Smooth muscle cell (in vitro differentiated cells): Measurements from ENCODE around the gene SERINC2. TPM values are rescaled to one million over a fixed set of nuclear protein-coding genes. Genes with fewer than 3 reads are reported as not detected.
"Not testable (repeated sequence)": the region's sequence is repeated elsewhere in the genome, so short reads cannot be mapped to it uniquely, and the experiment has no call there.

Source experiments
- DNase-seq: peaks from one replicate; lab custom pipeline; 2025; ENCODE audit not compliant: unreplicated experiment; lab: John Stamatoyannopoulos, UW
- H2AFZ ChIP-seq: fragments of 200-600 bp; sonication (generic); 2 replicates; pipeline ENCODE4 v1.6.0; 2016; ENCODE audit warnings: antibody characterized with exemption, low read depth, mild to moderate bottlenecking
- H3F3A ChIP-seq: fragments of 200-600 bp; sonication (generic); 2 replicates; pipeline ENCODE4 v1.6.0; 2017; ENCODE audit warnings: antibody characterized with exemption, low read depth
- H3K27ac ChIP-seq: fragments of 200-600 bp; sonication (generic); 2 replicates; pipeline ENCODE4 v1.5.1; 2016; ENCODE audit warnings: low read depth, mild to moderate bottlenecking
- H3K27me3 ChIP-seq: fragments of 200-600 bp; sonication (generic); 2 replicates; pipeline ENCODE4 v1.6.1; 2016; ENCODE audit warnings: low read depth, mild to moderate bottlenecking
- H3K36me3 ChIP-seq: fragments of 200-600 bp; sonication (generic); 2 replicates; pipeline ENCODE4 v1.5.1; 2016; ENCODE audit warnings: low read depth
- H3K4me1 ChIP-seq: fragments of 200-600 bp; sonication (generic); 2 replicates; pipeline ENCODE4 v1.5.1; 2016; ENCODE audit warnings: low read depth
- H3K4me2 ChIP-seq: fragments of 200-600 bp; sonication (generic); 2 replicates; pipeline ENCODE4 v1.6.0; 2016; ENCODE audit warnings: mild to moderate bottlenecking
- H3K4me3 ChIP-seq: fragments of 200-600 bp; sonication (generic); 2 replicates; pipeline ENCODE4 v1.5.1; 2016; ENCODE audit warnings: mild to moderate bottlenecking
- H3K79me2 ChIP-seq: fragments of 200-600 bp; sonication (generic); 2 replicates; pipeline ENCODE4 v1.6.0; 2016; ENCODE audit warnings: low read depth, mild to moderate bottlenecking
- H3K9ac ChIP-seq: fragments of 200-600 bp; sonication (generic); 2 replicates; pipeline ENCODE4 v1.6.0; 2016; ENCODE audit warnings: low read depth
- H3K9me3 ChIP-seq: fragments of 200-600 bp; sonication (generic); replicated peaks from 2 replicates; pipeline ENCODE4 v1.5.1; 2016; ENCODE audit warnings: low read depth
- H4K20me1 ChIP-seq: fragments of 200-600 bp; sonication (generic); 2 replicates; pipeline ENCODE4 v1.6.0; 2016; ENCODE audit warnings: low read depth
- WGBS: methylation state at CpG from one replicate; pipeline ENCODE4 v1.1.7; 2016; ENCODE audit warnings: low lambda C conversion rate; 5-methylcytosine and 5-hydroxymethylcytosine counted together
- polyA plus RNA-seq: library from polyadenylated mRNA; unstranded; fragments of >200 nt; fragmentation: Nextera tagmentation; extraction: Ambion mirVana; gene quantifications from 2 replicates; pipeline ENCODE4 v1.2.1, GENCODE V29; 2016
- total RNA-seq: library from RNA; depleted of rRNA; stranded (reverse); fragments of >200 nt; gene quantifications from 2 replicates; pipeline ENCODE4 v1.2.3, GENCODE V29; 2014
- TF ChIP-seq, protein P1 (sequence below): fragments of 200-600 bp; sonication (generic); IDR thresholded peaks from 2 replicates; pipeline ENCODE4 v1.5.1; 2017; ENCODE audit warnings: borderline replicate concordance, mild to moderate bottlenecking, antibody characterized with exemption; ENCODE audit not compliant: insufficient read depth, poor library complexity, severe bottlenecking

The SERINC2 gene
- total and polyA plus RNA-seq, 2 experiments from 2014 or later: 31.6 to 41.3 TPM

DNA sequence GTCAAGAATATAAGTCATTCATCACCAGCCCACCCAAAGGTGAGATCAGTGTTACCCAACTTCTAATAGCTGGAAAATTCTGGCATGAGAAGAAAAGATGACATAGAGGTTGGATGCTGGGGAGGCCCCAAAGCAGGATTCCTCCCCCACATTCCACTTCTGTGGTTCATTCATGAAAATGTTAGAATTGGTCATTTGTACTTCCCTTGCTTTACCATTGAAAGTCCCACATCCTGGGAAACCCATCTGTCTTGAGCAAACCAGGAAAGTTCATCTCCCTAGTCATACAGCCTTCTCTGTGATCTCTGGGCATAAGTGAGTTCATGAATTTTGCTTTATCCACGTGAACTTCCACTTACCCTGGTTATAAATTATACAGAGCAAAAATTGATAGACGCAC is 66.8 kb downstream of the SERINC2 start:
- H4K20me1 ChIP-seq: no peaks in the 10 kb centered on the region
- H2AFZ ChIP-seq: no peak overlapping the region
- 91% methylated on average over 2 of the region's 2 CpGs for WGBS
- no peak overlapping the region for H3K4me2 ChIP-seq
- H3K36me3 ChIP-seq: no peaks in the 10 kb centered on the region
- H3K4me3 ChIP-seq: no peak overlapping the region
- no peak overlapping the region for H3K9ac ChIP-seq
- H3F3A ChIP-seq: no peaks in the 10 kb centered on the region
- TF ChIP-seq, protein P1, sequence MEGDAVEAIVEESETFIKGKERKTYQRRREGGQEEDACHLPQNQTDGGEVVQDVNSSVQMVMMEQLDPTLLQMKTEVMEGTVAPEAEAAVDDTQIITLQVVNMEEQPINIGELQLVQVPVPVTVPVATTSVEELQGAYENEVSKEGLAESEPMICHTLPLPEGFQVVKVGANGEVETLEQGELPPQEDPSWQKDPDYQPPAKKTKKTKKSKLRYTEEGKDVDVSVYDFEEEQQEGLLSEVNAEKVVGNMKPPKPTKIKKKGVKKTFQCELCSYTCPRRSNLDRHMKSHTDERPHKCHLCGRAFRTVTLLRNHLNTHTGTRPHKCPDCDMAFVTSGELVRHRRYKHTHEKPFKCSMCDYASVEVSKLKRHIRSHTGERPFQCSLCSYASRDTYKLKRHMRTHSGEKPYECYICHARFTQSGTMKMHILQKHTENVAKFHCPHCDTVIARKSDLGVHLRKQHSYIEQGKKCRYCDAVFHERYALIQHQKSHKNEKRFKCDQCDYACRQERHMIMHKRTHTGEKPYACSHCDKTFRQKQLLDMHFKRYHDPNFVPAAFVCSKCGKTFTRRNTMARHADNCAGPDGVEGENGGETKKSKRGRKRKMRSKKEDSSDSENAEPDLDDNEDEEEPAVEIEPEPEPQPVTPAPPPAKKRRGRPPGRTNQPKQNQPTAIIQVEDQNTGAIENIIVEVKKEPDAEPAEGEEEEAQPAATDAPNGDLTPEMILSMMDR: no peak
- no peaks in the 10 kb centered on the region for H3K4me1 ChIP-seq
- H3K79me2 ChIP-seq: no peaks in the 10 kb centered on the region
- no peaks in the 10 kb centered on the region for H3K27me3 ChIP-seq
- H3K27ac ChIP-seq: no peak overlapping the region
- DNase-seq: no peak
- H3K9me3 ChIP-seq: no peaks in the 10 kb centered on the region

- H3K4me3 ChIP-seq, H3K79me2 ChIP-seq, H3K4me1 ChIP-seq, H3K9me3 ChIP-seq, DNase-seq, H2AFZ ChIP-seq, H3K9ac ChIP-seq, H3K4me2 ChIP-seq, H3K27me3 ChIP-seq, H4K20me1 ChIP-seq, H3K36me3 ChIP-seq, H3F3A ChIP-seq, H3K27ac ChIP-seq: not testable (repeated sequence)
- 81% methylated on average over 4 of the region's 4 CpGs for WGBS
Observed at GRCh38 chr1:31480426-31480825, 67.4 kb downstream of the SERINC2 start.

DNA sequence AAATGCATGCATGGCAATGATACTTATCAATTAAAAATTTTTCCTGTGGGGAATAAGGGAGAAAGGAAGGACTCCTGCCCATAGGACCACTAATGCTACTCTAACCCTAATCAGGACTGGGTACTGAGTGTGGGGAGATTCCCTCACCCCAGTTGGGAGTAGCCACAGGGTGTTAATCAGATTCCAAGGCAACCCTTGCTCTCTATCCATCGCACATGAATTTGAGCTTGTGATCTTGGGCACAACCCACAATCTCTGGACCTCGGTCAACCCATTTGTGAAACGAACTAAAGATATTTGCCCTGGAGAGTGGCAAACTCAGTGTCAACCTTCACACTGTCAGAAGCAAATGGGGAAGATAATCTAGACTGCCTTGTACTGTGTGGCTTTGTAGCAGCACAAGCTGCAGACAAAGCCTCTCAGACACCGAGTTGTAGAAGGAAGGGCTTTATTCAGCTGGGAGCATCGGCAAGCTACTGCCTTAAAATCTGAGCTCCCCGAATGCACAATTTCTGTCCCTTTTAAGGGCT is 69.5 kb downstream of the SERINC2 start:
- H3K4me2 ChIP-seq: no peak overlapping the region
- no peak overlapping the region for H2AFZ ChIP-seq
- no peak overlapping the region for H3K9ac ChIP-seq

GRCh38 chr1:31483012-31483946 is 70.3 kb downstream of the SERINC2 start:
- H3K79me2 ChIP-seq: no peaks in the 10 kb centered on the region
- no peak overlapping the region for H3K4me3 ChIP-seq
- no peaks in the 10 kb centered on the region for H3K4me1 ChIP-seq
- H3K36me3 ChIP-seq: no peaks in the 10 kb centered on the region
- H3F3A ChIP-seq: no peaks in the 10 kb centered on the region
- TF ChIP-seq, protein P1: no peak
- peak overlapping the region; percentile 54 for H3K27ac ChIP-seq
- no peak overlapping the region for H3K9ac ChIP-seq
- no peak overlapping the region for H2AFZ ChIP-seq
- no peaks in the 10 kb centered on the region for H3K9me3 ChIP-seq
- no peaks in the 10 kb centered on the region for H4K20me1 ChIP-seq
- no peak for DNase-seq
- H3K27me3 ChIP-seq: no peaks in the 10 kb centered on the region
- H3K4me2 ChIP-seq: peak overlapping the region; percentile 22
- 55% methylated on average over 13 of the region's 13 CpGs for WGBS

More for the DNA sequence above, 69.5 kb downstream of the SERINC2 start:
- Histone ChIP-seq H3K9me3 (no peaks in the 10 kb centered on the region), H3K79me2 (no peaks in the 10 kb centered on the region), H3F3A (no peaks in the 10 kb centered on the region), H3K27ac (peak overlapping the region; percentile 54), H4K20me1 (no peaks in the 10 kb centered on the region), H3K36me3 (no peaks in the 10 kb centered on the region), H3K4me3 (no peak overlapping the region), H3K4me1 (no peaks in the 10 kb centered on the region), H3K27me3 (no peaks in the 10 kb centered on the region)
- WGBS: 89% methylated on average over 6 of the region's 6 CpGs
- TF ChIP-seq, protein P1: no peak
- DNase-seq: no peak

Other genes starting within 250 kb of the SERINC2 start
- 0.45 TPM in 1 of 2 replicates, not detected in the other for gene NKAIN1, start 173.3 kb upstream of the SERINC2 start, total RNA-seq
- gene NKAIN1, start 173.3 kb upstream of the SERINC2 start, polyA plus RNA-seq: 0.39 and 1.4 TPM in 2 replicates
- gene SNRNP40, start 116.4 kb upstream of the SERINC2 start, total RNA-seq: 83.4 and 97.2 TPM in 2 replicates
- 67.6 and 77.9 TPM in 2 replicates for gene SNRNP40, start 116.4 kb upstream of the SERINC2 start, polyA plus RNA-seq
- 34.2 and 44.7 TPM in 2 replicates for gene ZCCHC17, start 116.2 kb upstream of the SERINC2 start, total RNA-seq
- 47.3 and 50.9 TPM in 2 replicates for gene ZCCHC17, start 116.2 kb upstream of the SERINC2 start, polyA plus RNA-seq
- gene FABP3, start 40.1 kb upstream of the SERINC2 start, total RNA-seq: 2.5 and 10.1 TPM in 2 replicates
- 6.9 and 7.4 TPM in 2 replicates for gene FABP3, start 40.1 kb upstream of the SERINC2 start, polyA plus RNA-seq
- gene TINAGL1, start 163.3 kb downstream of the SERINC2 start, total RNA-seq: 142 and 148 TPM in 2 replicates
- gene TINAGL1, start 163.3 kb downstream of the SERINC2 start, polyA plus RNA-seq: 40.9 and 219 TPM in 2 replicates
- 2.0 TPM in 1 of 2 replicates, not detected in the other for gene HCRTR1, start 204.5 kb downstream of the SERINC2 start, total RNA-seq
- 0.19 TPM in 1 of 2 replicates, not detected in the other for gene HCRTR1, start 204.5 kb downstream of the SERINC2 start, polyA plus RNA-seq
- gene PEF1, start 231.7 kb downstream of the SERINC2 start, total RNA-seq: 61.4 and 89.3 TPM in 2 replicates
- 77.1 and 85.8 TPM in 2 replicates for gene PEF1, start 231.7 kb downstream of the SERINC2 start, polyA plus RNA-seq